CD4-positive, alpha-beta T cell treated with Interleukin-6 for 4 hours (primary cell): ENCODE measurements around the gene PPP1R36.
"Not testable (repeated sequence)": the region's sequence is repeated elsewhere in the genome, so short reads cannot be mapped to it uniquely, and the experiment has no call there.

Experiments
- DNase-seq: peaks from one replicate; pipeline ENCODE4 v3.0.0-alpha.2; 2020; ENCODE audit warnings: mixed read lengths

Gene PPP1R36

DNA sequence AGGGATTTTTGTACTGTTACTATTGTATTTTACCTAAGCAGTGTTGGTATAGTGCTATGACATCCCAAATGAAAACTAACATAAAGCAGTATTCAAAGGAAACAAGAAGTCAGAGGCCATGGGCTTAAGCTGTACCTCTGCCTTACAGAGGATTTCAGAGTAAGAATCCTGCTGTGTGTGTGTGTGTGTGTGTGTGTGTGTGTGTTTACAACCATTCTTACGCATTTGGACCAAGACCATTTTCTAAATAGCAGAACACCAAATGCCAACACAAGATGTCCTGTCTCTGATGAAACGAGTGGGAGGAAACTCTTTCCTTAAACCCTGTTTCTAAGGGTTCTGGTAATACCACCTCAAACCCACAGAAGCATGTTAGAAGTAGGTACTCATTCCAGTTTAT, 64.4 kb downstream of the PPP1R36 start:
- DNase-seq = no peak

DNA sequence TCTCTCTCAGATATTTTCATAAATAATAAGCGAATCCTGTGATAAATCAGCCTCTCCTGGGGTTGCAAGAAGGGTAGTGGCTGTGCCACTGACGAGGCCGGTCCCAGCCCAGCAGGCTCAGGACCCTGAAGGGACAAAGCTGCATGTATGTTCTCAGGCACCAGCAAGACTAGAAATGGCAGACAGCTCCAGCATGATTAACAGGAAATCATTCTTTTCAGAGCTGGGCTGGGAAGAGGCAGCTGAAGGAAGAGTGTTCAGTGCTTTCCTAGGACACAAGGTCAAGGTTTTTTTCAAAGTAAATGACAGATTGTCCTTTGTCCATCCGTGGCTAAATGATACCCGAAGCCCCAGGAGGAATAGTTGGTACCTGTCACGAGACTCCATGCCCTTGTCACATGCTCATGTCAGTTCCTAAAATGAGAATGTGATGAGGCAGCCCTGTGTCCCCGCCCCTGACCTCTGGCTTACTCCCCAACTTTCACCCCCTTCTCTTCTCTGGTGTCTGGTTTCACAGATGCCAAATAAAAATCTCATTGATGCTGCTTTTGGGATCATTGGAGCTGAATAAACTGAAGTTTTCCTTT, 65.1 kb downstream of the PPP1R36 start:
- no peak for DNase-seq

- not testable (repeated sequence) for DNase-seq
Observed at GRCh38 chr14:64617872-64618408, 68.2 kb downstream of the PPP1R36 start.

- no peak for DNase-seq
Observed at GRCh38 chr14:64620910-64621309, 71.1 kb downstream of the PPP1R36 start.

DNA sequence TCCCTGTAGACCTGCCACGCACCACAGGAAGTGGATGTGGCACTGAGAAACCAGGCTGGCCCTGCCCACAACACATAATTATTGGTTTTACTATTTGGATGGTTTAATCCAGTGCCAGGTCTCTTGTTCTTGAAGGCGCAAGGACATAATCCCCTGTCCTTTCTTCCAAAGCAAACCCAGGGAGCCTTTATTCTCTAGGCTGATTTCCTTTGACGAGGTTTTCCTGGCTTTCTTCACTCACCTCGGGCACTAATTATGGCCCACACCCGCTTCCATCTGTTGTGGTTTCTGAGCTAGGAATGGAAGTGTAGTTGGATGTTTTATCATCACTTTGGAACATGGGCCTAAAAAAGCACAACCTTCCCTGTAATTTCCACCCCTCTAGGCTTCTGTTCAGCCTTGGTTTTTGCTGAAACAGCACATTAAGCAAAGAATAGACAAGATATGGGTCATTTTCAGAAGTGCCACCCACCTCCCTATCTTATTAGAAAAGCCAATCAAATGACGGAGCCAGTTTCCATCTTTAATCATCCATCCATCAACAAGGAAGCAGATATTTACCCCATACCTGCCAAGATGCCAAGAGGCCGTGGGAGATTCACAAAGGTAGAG, 73.9 kb downstream of the PPP1R36 start:
- no peak for DNase-seq

GRCh38 chr14:64625386-64626232, 75.8 kb downstream of the PPP1R36 start:
- no peak for DNase-seq

GRCh38 chr14:64628940-64629408, 79.2 kb downstream of the PPP1R36 start:
- DNase-seq = no peak

GRCh38 chr14:64630778-64631177, 81.0 kb downstream of the PPP1R36 start:
- DNase-seq = no peak

DNA sequence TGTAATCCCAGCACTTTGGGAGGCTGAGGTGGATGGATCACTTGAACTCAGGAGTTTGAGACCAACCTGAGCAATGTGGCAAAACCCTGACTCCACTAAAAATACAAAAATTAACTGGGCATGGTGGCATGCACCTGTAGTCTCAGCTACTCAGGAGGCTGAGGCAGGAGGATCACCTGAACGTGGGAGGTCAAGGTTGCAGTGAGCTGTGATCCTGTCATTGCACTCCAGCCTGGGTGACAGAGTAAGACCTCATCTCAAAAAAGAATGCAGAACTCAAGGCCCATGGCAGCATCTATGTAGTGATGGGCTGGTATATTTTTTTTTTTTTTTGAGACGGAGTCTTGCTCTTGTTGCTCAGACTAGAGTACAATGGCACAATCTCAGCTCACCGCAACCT, 81.5 kb downstream of the PPP1R36 start:
- DNase-seq = not testable (repeated sequence)

DNA sequence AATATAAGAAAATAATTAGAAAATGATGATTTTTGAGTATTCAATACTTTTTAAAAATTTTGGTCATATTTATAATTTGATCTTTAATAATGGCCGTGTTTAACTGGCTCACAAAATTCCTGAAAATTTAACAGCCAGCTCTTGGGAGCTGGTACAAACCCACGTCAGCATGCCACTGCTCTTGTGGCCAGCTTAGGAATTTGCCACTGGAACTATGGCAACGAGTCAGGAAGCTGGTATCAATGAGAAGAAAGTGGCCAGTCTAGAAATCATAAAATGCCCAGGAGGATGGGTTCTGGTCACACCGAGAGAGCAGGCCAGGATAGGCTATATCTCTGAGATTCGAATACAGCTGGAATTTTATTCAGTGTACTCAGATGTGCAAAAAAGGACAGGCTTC, 82.3 kb downstream of the PPP1R36 start:
- DNase-seq = no peak

- DNase-seq = no peak
Observed at GRCh38 chr14:64634558-64634957, 84.8 kb downstream of the PPP1R36 start.

DNA sequence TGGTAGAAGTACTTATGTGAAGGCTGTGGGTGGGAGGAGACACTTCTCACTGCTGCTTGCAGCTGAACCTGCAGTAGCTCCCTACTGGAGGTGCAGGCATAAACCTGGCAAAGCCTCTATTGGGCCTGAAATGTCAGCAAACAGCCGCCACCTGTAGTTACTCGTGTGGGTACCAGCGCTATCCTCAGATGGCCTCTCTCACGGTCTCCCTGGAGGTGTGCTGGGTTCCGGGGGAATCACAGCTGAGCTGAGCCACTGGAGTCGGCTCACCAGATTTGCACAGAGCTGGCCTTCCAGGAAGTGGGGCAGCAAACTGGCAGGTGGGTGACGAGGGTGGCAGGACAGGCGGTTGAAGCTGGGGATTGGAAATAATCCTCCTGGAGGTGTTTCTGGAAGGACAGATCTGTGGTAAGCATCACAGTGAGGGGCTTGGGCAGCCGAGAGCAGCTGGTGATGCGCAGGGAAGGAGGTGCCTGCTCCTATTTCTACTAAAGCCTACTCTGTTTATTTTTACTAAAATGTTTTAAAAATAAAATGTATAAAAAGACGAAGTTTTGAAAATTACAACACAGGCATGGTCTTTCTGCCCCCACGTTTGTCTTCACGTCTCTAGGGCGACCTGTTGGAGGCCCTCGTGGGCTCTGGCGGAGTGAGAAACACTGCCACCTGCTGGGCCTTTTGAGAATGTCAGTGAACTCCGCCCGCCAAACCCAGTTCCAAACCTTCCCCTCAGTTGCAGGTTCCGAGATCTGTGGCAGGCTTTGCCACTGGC, 86.6 kb downstream of the PPP1R36 start:
- peak; percentile 75 for DNase-seq

DNA sequence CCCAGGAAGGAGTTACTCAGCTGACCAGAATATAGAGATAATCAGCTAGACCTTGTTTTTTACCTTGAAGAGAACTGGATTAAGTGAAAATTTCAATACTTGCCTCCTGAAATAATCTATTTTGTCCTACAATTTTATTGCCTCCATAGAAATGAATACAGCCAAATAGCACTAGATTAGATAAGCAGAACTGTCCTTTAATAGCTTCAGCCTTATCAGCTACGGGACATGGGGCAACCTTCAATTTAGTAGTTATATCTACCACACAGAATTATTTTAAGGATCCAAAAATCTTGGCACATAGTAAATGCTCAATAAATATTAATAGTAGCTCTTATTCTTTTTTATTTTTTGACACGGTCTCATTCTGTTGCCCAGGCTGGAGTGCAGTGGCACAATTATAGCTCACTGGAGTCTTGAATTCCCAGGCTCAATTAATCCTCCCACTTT, 87.2 kb downstream of the PPP1R36 start:
- no peak for DNase-seq

DNA sequence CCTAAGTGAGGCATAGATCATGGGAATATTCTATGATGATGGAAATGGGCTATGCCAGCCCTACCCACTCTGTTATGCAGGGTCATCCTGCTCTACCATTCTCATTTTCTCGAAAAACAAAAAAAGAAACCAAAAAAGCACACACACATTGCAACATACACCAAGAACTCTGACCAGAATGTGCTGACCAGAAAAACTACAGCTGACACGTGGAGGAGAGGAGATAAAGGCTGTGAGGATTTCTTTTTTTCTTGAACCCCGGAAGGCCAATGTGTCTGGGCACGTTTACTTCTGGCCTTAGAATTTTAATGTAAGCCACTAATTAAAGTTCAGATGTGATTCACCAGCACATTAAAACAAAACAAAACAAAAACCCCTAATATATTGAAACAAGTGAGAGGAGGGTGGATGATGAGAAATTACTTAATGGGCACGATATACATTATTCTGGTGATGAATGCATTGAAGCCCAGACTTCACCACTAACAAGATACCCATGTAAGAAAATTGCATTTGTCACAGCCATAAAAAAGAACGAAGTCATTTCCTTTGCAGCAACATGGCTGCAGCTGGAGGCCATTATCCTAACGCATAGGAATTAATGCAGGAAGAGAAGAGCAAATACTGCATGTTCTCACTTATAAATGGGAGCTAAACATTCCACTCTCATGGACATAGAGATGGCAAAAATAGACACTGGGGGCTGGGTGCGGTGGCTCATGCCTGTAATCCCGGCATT, 88.1 kb downstream of the PPP1R36 start:
- DNase-seq = no peak

- no peak for DNase-seq
Observed at GRCh38 chr14:64638625-64639024, 88.9 kb downstream of the PPP1R36 start.
